GM12891 (cell line): ENCODE data around the gene AHCYL2.

Experiments used
- POLR2A ChIP-seq: IDR thresholded peaks from 2 replicates; pipeline ENCODE4 v1.6.1; 2011; ENCODE audit warnings: low read depth, low read length, control low read depth
- POLR2AphosphoS5 ChIP-seq: IDR thresholded peaks from 2 replicates; pipeline ENCODE4 v1.6.1; 2011; ENCODE audit warnings: low read depth, low read length, control low read depth
- POU2F2 ChIP-seq: IDR thresholded peaks from 2 replicates; pipeline ENCODE4 v1.6.1; 2011; ENCODE audit warnings: low read depth, mild to moderate bottlenecking, control low read depth, low read length, moderate library complexity
- TAF1 ChIP-seq: IDR thresholded peaks from 2 replicates; pipeline ENCODE4 v1.6.1; 2011; ENCODE audit warnings: low read depth, low read length, control low read depth

DNA sequence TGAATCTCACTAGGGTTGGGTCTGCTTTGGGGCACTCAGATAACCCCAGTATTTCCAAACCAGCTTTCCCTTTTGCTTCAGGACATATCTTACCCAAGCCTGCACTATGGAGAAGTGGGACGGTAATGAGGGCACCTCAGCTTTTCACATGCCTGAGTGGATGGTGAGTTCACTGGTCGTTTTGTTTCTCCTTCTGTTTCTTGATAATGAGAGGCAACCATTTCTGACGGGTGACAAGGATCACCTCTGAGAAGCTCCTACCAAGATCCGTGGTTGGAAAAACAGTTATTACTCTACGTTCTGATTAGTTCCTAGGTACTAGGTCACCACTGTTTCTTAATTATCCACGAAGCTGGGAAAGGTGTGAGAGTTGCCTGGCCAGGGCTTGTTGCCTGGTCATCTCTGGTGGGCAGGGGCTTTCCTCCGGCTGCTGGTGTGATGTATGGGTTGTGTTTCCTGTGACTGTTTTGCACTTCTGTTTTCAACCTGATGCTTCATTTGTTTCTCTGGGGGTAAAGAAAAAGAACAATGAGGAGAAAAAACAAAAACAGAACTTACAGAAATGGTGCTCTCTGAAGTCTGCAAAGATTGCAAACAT lies 143.7 kb downstream of the AHCYL2 start:
- TF ChIP-seq POLR2A (no peak), POLR2AphosphoS5 (no peak), POU2F2 (no peak), TAF1 (no peak; the same call in 1 of the 2 replicates)
